ENCODE results near the gene SSRP1. TPM values are rescaled to one million over a fixed set of nuclear protein-coding genes. Genes with fewer than 3 reads are reported as not detected.

Gene SSRP1
- total and polyA plus RNA-seq, 8 donors, result 20.5 to 61.9 (median 42.7) TPM

GRCh38 chr11:57327721-57328120 is 8.0 kb downstream of the SSRP1 start:
- Histone ChIP-seq H3K36me3 (peaks cover 0 to 41% (median 26%) of the 10 kb centered on the region in 3 donors), H3K27me3 (no peaks in the 10 kb centered on the region), H3K27ac (no peak overlapping the region), H3K4me3 (no peak overlapping the region), H3K4me1 (peaks cover 8 to 19% (median 13%) of the 10 kb centered on the region in 3 donors), H3K9me3 (no peaks in the 10 kb centered on the region)
- ATAC-seq (no peak), FAIRE-seq (no peak), DNase-seq (peak in 1 of 6 donors; percentile 21)
- WGBS, 2 donors, result 93 to 94% methylated on average over 5 of the region's 5 CpGs
- no peak for TF ChIP-seq CTCF (IDR thresholded peaks at IDR 0.05)
- intact Hi-C loops (cut with DNase I), result no loop called here

GRCh38 chr11:57325735-57326048 is 10.0 kb downstream of the SSRP1 start:
- ATAC-seq (peak; percentile 1 to 20 (median 12)), FAIRE-seq (no peak), DNase-seq (peak in 3 of 6 donors; percentile 58 to 66 (median 65))
- TF ChIP-seq CTCF (IDR thresholded peaks at IDR 0.05), result no peak
- Histone ChIP-seq H3K36me3 (peaks cover 0 to 20% (median 9%) of the 10 kb centered on the region in 3 donors), H3K4me3 (peak overlapping the region in 3 of 4 donors; percentile 59 to 76 (median 75)), H3K27ac (peak overlapping the region; percentile 88 to 96 (median 90)), H3K27me3 (no peaks in the 10 kb centered on the region), H3K4me1 (peaks cover 20 to 34% (median 27%) of the 10 kb centered on the region in 3 donors), H3K9me3 (no peaks in the 10 kb centered on the region)
- intact Hi-C loops (cut with DNase I), result no loop called here
- 2 to 9% methylated on average over 6 of the region's 6 CpGs for WGBS, 2 donors

- Histone ChIP-seq H3K4me3 (peak within 1 kb of the TSS; percentile 59 to 76 (median 72)), H3K36me3 (peaks cover 0 to 18% (median 4%) of the 10 kb centered on the region in 3 donors), H3K4me1 (peaks cover 22 to 40% (median 32%) of the 10 kb centered on the region in 3 donors), H3K27me3 (no peaks in the 10 kb centered on the region), H3K9me3 (no peaks in the 10 kb centered on the region), H3K27ac (peak within 1 kb of the TSS; percentile 88 to 96 (median 90))
- ATAC-seq (peak; percentile 69 to 84 (median 79)), DNase-seq (peak; percentile 97 to 98 (median 98)), FAIRE-seq (peak; percentile 81)
- intact Hi-C loops (cut with DNase I), result no loop called here
- WGBS, 2 donors, result 0% methylated on average over 48 to 61 of the region's 61 CpGs
- TF ChIP-seq CTCF (IDR thresholded peaks at IDR 0.05), result no peak
Observed at GRCh38 chr11:57324886-57325734, 10.6 kb downstream of the SSRP1 start, which contains the start of gene TNKS1BP1. Gene TNKS1BP1, minus strand, starts transcription at chr11:57324952. Its CDS starts 3,067 bp downstream, at chr11:57321885.

DNA sequence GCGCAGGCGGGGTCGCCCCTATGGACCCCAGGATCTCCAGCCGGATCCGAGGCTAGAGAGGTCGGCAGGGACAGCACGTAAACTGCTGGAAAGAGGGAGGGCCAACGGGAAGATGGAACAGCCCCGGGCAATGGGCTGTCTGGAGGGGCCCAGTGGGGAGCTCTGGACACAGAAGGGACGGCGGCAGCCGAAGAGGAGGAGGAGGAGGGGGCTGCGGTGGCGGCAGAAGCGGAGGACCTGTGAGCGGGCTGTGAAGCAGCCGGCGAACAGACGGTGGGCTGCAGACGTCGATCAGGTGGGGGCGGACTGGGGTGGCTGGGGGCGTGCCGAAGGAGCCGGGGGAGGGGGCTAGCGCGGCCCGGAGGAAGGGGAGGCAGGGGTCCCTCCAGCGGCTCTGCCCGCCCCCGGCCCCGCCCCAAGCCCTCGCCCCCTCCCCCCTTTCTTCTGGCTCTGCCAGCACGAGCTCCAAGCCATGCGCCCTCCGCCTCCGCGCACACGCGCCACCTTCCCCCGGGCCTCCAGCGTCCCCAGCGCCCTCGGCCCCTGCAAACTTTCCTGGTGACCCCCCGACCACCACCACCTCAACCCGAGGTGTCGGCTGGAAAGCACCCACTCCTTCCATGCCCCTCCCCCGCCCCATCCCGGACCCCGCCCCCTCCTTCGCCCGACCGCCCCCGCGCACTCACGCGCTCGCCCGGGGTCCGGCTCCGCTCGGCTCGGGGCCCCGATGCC is 11.4 kb downstream of the SSRP1 start:
- no peak for FAIRE-seq
- ATAC-seq, result peak in 1 of 4 donors; percentile 12
- peak in 5 of 6 donors; percentile 51 to 89 (median 64) for DNase-seq
- no peaks in the 10 kb centered on the region for H3K27me3 ChIP-seq
- peak overlapping the region; percentile 88 to 96 (median 90) for H3K27ac ChIP-seq
- no peak for TF ChIP-seq CTCF (IDR thresholded peaks at IDR 0.05)
- H3K36me3 ChIP-seq, result peaks cover 0 to 14% (median 4%) of the 10 kb centered on the region in 3 donors
- intact Hi-C loops (cut with DNase I), result no loop called here
- WGBS, 2 donors, result 1 to 2% methylated on average over 33 to 62 of the region's 64 CpGs
- peak overlapping the region; percentile 59 to 76 (median 72) for H3K4me3 ChIP-seq
- H3K9me3 ChIP-seq, result no peaks in the 10 kb centered on the region
- H3K4me1 ChIP-seq, result peaks cover 22 to 48% (median 32%) of the 10 kb centered on the region in 3 donors

Measured in pancreas (tissue), 10 donors.